Ovary (tissue), 3 donors: ENCODE results near the gene NIN.

Experiments
- EP300 ChIP-seq: sonication (generic); formaldehyde crosslinking; IDR thresholded peaks from one replicate; pipeline ENCODE4 v1.6.1; 2017; ENCODE audit warnings: antibody characterized with exemption
- POLR2A ChIP-seq: fragments of 450-650 bp; IDR thresholded peaks from one replicate; pipeline ENCODE4 v1.6.1; 2017; ENCODE audit warnings: antibody characterized with exemption, mild to moderate bottlenecking, moderate library complexity
- TF ChIP-seq, protein P1 (sequence below), 3 donors: fragments of 450-650 bp in 2 of 3; fragments of 200-600 bp in 1 of 3; IDR thresholded peaks; one replicate each; pipeline versions ENCODE4 v1.5.1 to v1.8.0; 2016 to 2022; ENCODE audit warnings: antibody characterized with exemption in 3 of 3, mild to moderate bottlenecking in 1 of 3
- donor health status: DM: no; HTN: no; CAD: no.

DNA sequence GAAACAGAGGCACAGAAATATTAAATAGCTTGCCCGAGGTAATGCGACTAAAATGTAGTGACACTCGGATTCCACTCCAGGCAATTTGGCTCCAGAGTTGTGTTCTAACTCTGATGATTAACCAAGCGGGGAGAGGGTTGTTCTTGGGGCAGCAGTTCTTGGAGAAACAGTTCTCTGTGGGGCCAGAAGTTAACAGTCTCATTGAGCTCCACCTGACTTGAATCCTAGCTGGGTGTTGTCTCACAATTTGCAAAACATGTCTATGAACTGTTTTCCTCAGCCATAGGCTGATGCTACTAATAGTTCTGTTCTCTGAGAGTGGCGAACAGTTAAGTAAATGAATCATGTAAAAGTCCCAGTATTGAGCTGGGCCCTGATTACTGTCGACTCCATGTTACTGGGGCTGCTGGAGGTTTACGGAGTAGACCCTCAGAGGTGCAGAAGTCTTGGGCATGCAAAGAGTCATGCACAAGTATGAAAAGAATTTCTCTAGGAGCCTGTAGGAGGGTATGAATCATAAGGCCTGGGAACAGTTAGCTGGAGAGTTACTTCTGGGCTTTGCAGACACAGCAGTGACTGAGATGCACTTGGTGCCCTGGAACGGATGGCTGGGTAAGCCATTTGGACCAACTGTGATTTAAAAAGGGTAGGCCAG, 15.4 kb upstream of the NIN start:
- TF ChIP-seq, protein P1, sequence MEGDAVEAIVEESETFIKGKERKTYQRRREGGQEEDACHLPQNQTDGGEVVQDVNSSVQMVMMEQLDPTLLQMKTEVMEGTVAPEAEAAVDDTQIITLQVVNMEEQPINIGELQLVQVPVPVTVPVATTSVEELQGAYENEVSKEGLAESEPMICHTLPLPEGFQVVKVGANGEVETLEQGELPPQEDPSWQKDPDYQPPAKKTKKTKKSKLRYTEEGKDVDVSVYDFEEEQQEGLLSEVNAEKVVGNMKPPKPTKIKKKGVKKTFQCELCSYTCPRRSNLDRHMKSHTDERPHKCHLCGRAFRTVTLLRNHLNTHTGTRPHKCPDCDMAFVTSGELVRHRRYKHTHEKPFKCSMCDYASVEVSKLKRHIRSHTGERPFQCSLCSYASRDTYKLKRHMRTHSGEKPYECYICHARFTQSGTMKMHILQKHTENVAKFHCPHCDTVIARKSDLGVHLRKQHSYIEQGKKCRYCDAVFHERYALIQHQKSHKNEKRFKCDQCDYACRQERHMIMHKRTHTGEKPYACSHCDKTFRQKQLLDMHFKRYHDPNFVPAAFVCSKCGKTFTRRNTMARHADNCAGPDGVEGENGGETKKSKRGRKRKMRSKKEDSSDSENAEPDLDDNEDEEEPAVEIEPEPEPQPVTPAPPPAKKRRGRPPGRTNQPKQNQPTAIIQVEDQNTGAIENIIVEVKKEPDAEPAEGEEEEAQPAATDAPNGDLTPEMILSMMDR (IDR thresholded peaks at IDR 0.05) = no peak
- TF ChIP-seq POLR2A = no peak
- TF ChIP-seq EP300 = no peak
